NCI-H345 treated with DMSO at 0.1 percent for 48 hours (cell line): ENCODE measurements around the gene PRRT1.
"Not testable (repeated sequence)": the region's sequence is repeated elsewhere in the genome, so short reads cannot be mapped to it uniquely, and the experiment has no call there.

Source experiments
- DNase-seq: peaks from one replicate; lab custom pipeline; 2025; ENCODE audit not compliant: unreplicated experiment; lab: John Stamatoyannopoulos, UW

The PRRT1 gene

DNA sequence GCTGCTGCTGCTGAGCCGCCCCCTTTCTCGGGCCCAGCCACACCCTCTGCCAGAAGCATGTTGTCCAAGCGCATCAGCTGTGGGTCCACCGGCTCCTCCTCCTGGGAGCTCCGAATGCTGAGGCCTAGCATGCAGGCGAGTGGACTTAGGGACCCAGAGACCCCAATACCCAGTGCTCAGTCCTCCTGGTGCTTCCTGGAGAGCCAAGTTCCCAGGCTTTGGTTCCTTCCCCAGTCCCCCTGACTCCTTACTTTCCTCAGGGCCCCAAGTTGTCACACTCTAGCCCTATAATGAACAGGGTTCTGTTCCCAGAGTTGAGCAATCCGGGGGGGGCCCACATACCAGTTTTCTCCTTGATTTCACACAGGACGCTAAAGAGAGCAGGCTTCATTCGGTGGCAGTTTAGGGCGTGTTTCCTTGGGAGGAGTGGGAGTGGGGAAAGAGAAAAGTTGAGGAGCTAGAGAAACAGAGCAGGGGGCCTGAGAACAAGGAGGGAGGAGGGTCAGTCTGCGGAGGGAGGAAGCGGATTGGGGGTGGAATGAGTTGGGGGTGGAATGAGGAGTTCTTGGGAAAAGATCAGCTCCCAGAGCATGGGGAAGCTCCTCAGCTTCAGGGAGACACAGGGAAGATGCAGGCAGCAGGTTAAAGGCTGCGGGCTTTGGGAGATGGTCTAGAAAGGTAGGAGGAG is 36.8 kb upstream of the PRRT1 start:
- no peak for DNase-seq

DNA sequence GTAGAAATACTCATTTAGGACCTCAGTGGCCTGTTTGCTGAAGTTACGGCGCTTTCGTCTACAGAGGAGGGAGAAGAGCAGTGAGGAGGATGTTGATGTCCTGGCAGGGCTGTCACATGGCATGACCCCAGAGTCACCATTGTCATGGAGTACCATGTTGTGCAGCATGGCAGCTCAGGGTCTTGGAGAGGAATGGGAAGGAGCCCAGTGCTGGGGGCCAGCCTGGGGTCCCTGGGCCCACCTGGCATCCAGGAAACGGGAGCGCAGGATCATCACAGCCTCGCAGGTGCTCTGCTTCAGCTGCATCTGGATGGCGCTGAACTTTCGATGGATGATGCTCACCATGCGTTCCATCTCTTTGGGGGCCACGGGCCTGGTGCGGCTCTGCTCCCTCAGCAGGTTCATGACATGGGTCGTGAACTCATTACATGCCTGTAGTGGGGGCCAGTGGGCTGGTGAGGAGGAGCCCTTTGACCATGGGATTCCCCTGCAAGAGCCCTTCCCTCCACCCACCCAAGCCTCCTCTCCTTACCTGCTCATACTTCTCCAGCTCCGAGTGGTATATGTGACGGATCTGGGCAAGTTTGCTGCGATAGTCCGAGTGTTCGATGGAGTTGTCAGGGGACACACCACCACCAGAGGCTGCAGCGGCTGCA is 36.1 kb upstream of the PRRT1 start:
- DNase-seq: not testable (repeated sequence)

DNA sequence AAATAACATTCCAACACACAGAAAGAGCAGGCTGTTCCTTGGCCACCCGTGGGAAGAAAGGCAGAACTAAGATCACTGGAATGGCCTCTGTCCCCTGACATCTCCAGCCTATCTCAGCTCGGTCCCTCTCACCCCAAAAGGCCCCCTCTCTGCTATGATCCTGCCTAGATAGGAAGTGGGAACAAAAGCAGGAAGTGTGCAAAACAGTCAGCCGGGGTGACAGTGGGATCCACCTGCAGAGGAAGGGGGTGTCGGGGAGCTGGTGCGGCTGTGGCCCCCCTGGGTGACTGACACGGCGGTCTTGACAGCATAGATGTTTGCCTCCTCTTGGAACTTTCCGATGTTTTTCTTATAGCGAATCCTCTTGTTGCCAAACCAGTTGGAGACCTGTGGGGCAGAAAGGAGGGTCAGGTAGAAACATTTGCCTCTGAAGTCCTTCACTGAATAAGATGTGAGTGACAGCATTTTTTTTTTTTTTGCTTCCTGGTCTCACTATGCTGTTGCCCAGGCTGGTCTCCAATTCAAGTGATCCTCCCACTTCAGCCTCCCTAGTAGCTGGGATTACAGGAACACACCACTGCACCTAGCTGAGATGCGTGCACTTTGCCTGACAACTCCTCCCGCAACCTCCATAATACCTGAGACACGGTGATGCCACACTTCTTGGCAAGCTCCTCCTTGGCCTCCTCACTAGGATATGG is 35.4 kb upstream of the PRRT1 start:
- no peak for DNase-seq

DNA sequence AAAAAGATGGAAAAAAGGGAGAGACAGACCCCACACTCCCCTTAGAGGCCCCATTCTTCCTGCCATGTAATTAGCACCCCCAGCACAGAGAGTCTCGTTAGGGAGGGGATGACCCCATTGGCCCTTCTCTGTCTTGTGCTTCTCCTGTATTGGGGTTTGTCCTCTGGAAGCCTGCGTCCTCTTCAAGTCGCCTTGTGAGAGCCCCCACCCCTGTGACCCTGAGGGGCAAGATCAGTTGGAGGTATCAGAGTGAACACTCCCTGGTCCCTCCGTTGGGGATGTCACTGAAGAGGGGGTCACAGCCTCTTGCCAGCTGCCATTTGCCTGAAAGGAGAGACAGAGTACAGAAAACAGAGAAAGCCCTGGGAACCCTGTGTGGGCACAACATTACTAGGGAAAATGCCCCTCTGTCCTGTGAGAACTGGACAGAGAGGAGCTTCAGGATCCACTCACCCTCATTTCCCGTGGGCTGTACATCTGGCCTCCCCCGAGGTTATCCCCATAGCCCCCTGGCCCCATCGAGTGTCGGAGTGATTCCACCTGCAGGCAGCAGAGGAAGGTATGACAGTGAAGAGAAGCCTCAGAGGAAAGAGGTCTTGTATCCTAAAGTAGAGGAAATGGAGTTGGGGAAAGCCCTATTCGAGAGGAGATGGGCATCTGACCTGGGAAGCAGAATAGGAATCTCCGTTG is 34.6 kb upstream of the PRRT1 start:
- DNase-seq: not testable (repeated sequence)

DNA sequence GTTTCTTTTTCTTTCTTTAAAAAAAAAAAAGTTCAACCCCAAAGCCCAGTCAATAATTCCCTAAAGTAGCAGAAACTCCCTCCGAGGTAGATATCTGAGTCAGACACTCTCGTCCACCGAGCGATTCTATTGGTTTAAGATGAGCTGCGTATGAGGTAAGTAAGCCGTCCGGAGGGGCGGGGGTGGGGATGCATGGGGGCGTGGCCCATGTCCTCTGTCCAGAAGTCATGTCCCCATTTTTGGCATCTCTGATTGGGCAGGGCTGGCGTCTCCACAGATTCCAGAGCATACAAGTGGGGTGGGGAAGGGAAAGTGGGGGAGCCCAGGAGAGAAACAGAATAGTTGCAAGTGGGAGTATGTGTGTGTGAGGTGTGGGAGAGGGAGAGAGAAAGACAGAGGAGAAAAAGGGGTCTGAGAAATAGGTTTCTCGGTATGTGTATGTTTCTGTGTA is 34.0 kb upstream of the PRRT1 start:
- DNase-seq: not testable (repeated sequence)

DNA sequence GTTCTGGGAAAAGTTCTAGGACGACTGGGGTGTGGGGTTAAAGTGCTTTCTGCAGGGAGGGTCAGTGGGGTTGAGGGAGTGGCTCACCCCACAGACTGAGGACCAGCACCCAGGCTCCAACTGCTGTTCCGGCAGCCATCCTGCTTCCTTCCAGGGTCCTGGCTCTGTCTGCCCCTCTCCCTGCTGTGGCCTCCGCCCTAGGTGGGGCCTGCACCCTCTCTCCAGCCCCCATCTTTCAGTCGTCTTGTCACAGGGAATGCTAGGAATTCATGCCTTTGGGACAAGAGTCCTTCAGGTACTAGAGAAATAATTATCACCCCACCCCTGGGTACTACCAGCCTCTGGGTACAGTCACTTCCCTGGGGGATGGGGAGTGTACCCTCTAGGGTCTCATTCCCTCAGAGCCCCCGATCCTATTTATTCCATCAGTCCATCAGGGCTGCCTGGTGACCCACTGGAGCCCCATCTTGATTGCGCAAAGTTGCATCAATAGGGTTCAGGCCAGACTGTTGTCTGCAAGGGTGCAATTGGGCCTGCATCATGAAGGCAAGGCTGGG is 32.4 kb upstream of the PRRT1 start, which contains the start of gene AGER:
AGER (minus strand) TSS at position 170 of the 557 bp plus-strand sequence; CDS start at position 139, 31 bp downstream.
- DNase-seq: no peak

DNA sequence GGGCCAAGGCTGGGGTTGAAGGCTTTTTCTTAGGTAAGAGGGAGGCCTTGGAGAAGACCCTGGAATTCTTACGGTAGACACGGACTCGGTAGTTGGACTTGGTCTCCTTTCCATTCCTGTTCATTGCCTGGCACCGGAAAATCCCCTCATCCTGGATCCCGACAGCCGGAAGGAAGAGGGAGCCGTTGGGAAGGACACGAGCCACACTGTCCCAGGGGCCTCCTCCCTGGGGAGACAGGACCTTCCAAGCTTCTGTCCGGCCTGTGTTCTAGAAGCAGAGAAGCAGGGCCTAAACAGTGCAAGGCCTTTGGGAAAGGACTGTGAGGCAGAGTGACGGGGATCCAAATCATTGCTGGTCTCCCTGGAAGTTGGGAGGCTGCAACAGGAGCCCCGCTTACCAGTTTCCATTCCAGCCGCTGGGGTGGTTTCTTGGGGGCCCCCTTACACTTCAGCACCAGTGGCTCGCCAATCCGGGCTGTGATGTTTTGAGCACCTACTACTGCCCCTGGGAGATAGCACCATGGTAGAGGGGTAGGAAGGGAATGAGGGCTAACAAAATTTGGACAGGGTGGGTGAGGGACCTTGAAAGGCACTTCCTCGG is 31.8 kb upstream of the PRRT1 start:
- DNase-seq: no peak

DNA sequence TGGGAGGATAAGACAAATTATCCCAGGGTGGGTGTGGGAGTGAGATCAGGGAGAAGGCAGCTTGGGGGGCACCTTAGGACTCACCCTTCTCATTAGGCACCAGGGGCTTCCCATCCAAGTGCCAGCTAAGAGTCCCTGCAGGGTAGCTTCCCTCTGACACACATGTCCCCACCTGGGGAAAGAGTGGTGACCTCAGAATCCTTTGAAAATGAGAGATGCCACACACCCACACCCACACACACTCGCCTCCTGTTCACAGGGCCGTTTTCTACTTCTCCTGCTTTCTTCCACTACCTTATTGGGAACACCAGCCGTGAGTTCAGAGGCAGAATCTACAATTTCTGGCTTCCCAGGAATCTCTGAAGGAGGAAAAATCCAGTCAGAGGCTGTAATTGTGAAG is 31.3 kb upstream of the PRRT1 start:
- DNase-seq: no peak

DNA sequence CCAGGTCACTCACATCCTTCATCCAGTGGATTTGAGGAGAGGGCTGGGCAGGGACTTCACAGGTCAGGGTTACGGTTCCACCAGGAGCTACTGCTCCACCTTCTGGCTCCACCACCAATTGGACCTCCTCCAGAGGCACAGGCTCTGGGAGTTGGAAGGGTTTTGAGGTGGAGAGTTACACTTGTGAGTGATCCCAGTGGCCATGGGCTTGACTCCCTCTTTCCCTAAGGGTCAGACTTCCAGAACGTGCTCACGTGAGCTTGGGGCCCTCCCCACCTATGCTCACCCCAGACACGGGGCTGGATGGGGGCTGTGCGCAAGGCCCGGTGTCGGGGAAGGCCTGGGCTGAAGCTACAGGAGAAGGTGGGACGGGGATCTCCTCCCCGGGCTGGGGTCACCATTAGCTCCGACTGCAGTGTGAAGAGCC is 30.8 kb upstream of the PRRT1 start:
- DNase-seq: no peak

DNA sequence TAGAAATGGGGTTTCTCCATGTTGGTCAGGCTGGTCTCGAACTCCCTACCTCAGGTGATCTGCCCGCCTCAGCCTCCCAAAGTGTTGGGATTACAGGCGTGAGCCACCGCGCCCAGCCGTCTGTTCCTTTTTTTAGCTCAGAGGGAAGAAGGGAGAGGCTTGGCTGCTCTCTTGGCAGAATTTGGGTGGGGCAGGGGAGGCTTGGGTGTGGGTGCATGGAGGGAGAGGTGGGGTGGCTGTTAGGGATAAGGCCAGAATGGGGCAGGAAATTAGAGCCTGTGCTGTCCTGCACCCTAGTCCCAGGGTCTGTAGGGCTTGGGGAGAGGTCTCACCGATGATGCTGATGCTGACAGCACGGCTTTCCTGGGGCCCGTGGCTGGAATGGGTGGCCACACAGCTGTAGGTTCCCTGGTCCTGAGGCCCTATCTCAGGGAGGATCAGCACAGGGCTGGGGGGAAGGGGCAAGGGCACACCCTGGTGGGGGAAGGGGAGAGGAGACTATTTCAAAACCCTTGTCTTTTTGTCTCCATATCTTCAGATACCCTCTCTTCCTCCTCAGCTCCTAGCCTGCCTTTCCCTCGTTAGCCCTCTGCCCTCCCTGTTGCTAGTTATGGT is 30.3 kb upstream of the PRRT1 start:
- no peak for DNase-seq

DNA sequence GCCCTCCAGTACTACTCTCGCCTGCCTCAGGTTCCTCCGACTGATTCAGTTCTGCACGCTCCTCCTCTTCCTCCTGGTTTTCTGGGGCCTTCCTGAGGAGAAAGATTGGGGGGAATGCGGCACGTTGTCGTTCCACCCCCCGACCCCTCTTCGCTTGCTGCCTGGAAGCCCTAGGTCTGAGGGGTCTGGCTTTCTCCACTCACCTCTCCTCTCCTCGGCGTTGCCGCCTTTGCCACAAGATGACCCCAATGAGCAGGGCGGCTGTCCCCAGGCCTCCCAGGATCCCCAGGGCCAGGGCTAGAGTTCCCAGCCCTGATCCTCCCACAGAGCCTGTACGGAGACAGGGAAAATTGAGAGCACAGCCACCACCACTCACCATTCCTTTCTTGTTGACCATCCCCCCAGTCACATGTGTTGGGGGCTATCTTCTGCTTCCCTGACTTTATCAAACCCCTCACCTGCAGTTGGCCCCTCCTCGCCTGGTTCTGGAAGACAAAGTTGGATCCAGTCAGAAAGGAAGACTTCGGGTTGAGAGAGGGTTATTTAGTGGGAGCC is 29.5 kb upstream of the PRRT1 start:
- no peak for DNase-seq

DNA sequence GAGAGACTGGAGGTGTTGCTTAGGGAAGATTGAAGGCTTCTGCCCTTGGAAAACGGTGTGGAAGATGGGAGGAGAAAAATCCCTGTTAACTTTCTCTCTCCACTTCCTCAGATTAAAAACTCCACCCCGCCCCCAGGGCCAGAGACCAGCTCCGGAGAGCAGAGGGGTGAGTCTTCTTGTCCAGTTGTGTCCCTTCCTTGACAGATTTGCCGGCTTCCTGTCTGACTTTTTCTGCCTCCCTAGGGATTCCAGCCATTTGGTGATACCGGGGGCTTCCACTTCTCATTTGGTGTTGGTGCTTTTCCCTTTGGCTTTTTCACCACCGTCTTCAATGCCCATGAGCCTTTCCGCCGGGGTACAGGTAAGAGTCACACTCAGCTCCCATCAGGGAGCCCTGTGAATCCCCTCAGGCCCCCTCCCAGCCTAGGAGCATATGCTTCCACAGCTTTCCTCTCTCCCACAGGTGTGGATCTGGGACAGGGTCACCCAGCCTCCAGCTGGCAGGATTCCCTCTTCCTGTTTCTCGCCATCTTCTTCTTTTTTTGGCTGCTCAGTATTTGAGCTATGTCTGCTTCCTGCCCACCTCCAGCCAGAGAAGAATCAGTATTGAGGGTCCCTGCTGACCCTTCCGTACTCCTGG is 28.1 kb upstream of the PRRT1 start:
- no peak for DNase-seq

DNA sequence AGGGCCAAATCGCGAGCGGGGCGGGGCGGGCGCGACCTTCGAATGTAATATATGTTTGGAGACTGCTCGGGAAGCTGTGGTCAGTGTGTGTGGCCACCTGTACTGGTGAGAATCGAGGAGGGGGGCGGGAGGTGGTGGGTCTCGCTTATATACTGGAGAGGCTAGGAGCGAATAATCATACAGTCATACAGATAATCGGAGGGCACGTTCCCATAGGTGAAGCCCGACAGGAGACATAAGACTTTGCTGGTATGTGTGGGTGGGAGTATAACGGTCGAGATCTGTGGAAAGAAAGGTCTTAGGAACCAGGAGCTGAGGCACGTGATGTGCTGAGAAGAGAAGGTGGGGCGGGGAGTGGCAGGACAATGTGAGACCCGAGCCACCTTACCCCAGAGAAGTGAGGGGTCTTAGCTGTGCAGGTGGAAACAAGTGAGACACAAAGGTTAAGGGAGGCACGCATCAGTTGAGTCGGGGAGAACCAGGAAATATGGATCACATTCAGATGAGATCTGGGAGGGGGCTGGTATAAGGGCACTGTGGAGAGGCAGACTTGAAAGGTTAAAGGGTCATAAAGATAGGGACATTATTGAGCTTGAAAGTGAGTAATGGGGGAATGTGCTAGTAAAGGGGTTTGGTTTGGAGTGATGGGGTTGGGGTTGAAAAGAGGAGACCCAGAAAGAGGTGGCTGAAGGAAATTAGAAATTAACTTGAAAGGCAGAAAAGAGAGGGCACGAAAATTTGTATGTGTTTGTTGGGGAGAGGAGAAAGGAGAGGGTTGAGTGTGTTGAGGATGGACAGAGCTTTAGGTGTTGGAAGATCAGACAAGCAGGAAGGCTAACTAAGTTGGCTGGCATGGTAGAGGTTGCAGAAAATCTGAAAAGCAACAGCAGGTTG is 27.1 kb upstream of the PRRT1 start:
- DNase-seq: no peak

DNA sequence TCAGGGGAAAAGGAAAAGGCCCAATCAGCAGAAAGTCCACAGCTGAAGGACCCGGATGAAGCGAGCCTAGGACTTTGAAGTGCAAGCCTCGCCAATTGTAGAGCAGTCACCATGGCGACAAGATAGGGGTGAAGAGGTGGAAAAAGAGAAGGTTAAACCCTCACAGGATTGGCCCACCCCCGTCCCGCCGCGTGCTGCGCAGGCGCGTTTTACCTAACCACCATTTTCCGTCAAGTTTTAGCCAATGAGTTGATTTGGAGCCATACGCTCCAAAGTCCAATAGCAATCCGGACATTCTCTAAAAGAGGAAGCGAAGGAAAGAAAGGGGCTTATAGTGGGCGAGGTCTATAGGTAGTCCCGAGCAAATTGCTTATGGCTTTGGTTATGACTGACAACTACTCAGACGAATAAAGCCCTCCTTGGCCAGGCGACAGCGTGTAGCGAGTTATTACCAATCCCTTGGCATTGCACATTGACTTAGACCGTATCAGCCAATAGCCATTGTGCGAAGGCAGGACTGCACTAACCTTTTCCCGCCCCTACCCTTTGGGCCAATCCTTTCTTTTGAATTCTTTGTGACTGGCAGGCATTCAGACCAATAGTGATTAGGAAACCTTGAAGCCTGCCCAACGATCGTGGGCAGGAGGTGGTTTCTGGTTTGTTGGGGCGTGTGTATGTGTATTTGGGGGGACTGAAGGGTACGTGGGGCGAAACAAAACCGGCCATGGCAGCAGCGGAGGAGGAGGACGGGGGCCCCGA is 26.2 kb upstream of the PRRT1 start, which contains the start of gene RNF5:
RNF5 (plus strand) TSS at position 618 of the 759 bp plus-strand sequence; CDS start at position 725, 107 bp downstream.
- DNase-seq: peak; percentile 99

DNA sequence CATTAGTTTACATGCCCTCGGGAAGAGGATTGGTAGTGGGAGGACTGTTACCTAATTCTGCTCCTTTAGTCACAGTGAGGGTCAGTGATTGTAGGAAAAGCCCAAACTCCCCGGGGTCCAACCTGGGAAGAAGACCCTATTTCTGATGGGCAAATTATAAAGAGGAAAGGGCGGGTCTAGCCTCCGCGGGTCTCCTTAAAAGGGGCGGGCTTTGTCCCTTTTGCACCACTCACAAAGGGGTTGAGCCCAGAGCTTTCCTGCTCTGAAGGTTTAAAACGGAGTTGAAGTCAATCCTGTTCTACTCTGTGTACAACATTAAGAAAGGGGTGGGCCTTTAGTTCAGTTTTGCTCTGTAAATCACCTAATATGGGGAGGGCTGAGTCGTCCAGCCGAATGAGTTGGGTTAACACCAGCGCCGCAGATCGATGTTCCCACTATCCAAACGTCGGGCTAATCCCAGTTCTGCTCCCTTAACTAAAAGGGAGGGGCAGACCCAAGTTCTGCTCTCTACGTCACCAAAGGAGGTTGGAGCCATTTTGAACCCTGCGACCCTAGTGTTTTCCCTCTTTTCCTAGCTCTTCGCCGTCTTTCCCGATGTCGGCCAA is 25.5 kb upstream of the PRRT1 start:
- peak; percentile 85 for DNase-seq

DNA sequence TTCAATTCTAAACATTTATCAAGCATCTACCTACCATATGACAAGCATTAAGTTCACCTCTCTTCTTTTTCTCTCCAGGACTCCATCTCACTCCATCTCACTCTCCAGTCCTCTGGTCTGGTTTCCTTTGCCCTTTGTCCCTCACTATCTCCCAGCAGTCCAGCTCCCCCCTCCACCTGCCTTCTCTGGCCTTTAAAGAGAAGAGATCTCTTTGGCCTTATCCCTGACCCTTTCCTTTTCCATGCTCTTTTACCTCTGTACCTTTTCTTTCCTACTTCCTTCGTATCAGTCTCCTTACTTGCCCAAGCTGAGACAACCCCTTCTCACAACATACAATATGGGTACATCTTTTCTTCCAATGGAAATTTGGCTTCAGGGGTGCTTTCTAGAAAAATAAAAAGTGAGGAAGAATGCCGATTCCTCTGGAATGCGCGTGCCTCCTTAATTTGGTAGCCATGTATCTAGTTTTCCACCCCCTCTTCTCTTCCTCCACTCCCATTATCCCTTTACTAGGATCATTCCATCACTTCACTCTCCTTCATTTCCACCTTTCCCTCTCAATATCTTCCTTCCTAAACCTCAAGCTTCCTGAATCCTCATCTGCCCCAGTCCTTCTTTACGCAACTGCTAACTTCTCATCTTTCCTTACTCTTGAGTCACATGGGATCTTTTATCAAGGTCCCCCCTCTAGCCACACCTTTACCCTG is 24.9 kb upstream of the PRRT1 start:
- peak; percentile 41 for DNase-seq
